HCEC 1CT (cell line): Measurements from ENCODE around the gene EMILIN1.
"Not testable (repeated sequence)": the region's sequence is repeated elsewhere in the genome, so short reads cannot be mapped to it uniquely, and the experiment has no call there.

Source experiments
- DNase-seq: peaks from one replicate; pipeline ENCODE4 v3.0.0-alpha.2; 2017

The EMILIN1 gene

GRCh38 chr2:27054721-27055120 is 23.7 kb upstream of the EMILIN1 start:
- no peak for DNase-seq

GRCh38 chr2:27057184-27057583 is 21.2 kb upstream of the EMILIN1 start:
- DNase-seq = no peak

GRCh38 chr2:27058210-27058609 is 20.2 kb upstream of the EMILIN1 start:
- no peak for DNase-seq

GRCh38 chr2:27059141-27059820 is 19.1 kb upstream of the EMILIN1 start:
- no peak for DNase-seq

GRCh38 chr2:27060323-27060722 is 18.1 kb upstream of the EMILIN1 start:
- DNase-seq = no peak

- no peak for DNase-seq
Measured at GRCh38 chr2:27065128-27065527, 13.3 kb upstream of the EMILIN1 start.

GRCh38 chr2:27067385-27067784 is 11.0 kb upstream of the EMILIN1 start:
- no peak for DNase-seq

- DNase-seq = no peak
Measured at GRCh38 chr2:27069436-27069835, 9.0 kb upstream of the EMILIN1 start.

- DNase-seq = no peak
Measured at GRCh38 chr2:27069961-27070618, 8.3 kb upstream of the EMILIN1 start.

- DNase-seq = no peak
Measured at GRCh38 chr2:27070653-27071276, 7.7 kb upstream of the EMILIN1 start.

- DNase-seq = peak; percentile 92
Measured at GRCh38 chr2:27071277-27071989, 7.0 kb upstream of the EMILIN1 start, which contains the start of gene OST4. Gene OST4 (minus strand): TSS chr2:27071654.

- peak; percentile 32 for DNase-seq
Measured at GRCh38 chr2:27071990-27072830, 6.2 kb upstream of the EMILIN1 start.

- DNase-seq = peak; percentile 28
Measured at GRCh38 chr2:27072920-27073319, 5.5 kb upstream of the EMILIN1 start.

GRCh38 chr2:27073782-27074181 is 4.6 kb upstream of the EMILIN1 start:
- DNase-seq = no peak

- no peak for DNase-seq
Measured at GRCh38 chr2:27074738-27075565, 3.5 kb upstream of the EMILIN1 start.

- not testable (repeated sequence) for DNase-seq
Measured at GRCh38 chr2:27075566-27075871, 2.9 kb upstream of the EMILIN1 start.

- no peak for DNase-seq
Measured at GRCh38 chr2:27076323-27076722, 2.1 kb upstream of the EMILIN1 start.

- no peak for DNase-seq
Measured at GRCh38 chr2:27077231-27077630, 1.2 kb upstream of the EMILIN1 start.

- no peak for DNase-seq
Measured at GRCh38 chr2:27079233-27080139, 1.1 kb downstream of the EMILIN1 start.

GRCh38 chr2:27080140-27080469 is 1.7 kb downstream of the EMILIN1 start:
- DNase-seq = no peak

GRCh38 chr2:27080603-27080936 is 2.2 kb downstream of the EMILIN1 start:
- DNase-seq = no peak
